Natural killer cell treated with Interleukin-12 subunit alpha and Interleukin-12 subunit beta and Interleukin-15 and Interleukin-18, amount 100 ng/mL, for 72 hours (primary cell): Measurements from ENCODE around the gene GATD1. TPM values are rescaled to one million over a fixed set of nuclear protein-coding genes. Genes with fewer than 3 reads are reported as not detected.

ENCODE experiments used
- ATAC-seq, 2 donors: fragments of 150-1000 bp; cut with Tn5 transposase in 1 of 2; sonication (Bioruptor Pico), chemical (Tn5 transposase) in 1 of 2; 2 replicates each; pipeline ENCODE4 v1.10.0; 2021
- DNase-seq: peaks from one replicate; pipeline ENCODE4 v3.0.0; 2022; ENCODE audit warnings: low spot score
- H3K27ac Mint-ChIP-seq, 2 donors: 1 replicate in 1 of 2; 2 replicates in 1 of 2; pipeline ENCODE4 v1.8.0; 2022; ENCODE audit warnings: mixed read lengths in 2 of 2, mild to moderate bottlenecking in 1 of 2, moderate library complexity in 1 of 2
- H3K27me3 Mint-ChIP-seq, 2 donors: 1 replicate in 1 of 2; 2 replicates in 1 of 2; pipeline ENCODE4 v1.8.0; 2022; ENCODE audit warnings: mixed read lengths in 2 of 2
- H3K36me3 Mint-ChIP-seq: one replicate; pipeline ENCODE4 v1.8.0; 2022; ENCODE audit warnings: mixed read lengths
- H3K4me1 Mint-ChIP-seq, 2 donors: 1 replicate in 1 of 2; 2 replicates in 1 of 2; pipeline ENCODE4 v1.8.0; 2022; ENCODE audit warnings: low read depth in 2 of 2, mixed read lengths in 2 of 2, mild to moderate bottlenecking in 1 of 2
- H3K4me3 Mint-ChIP-seq: one replicate; pipeline ENCODE4 v1.8.0; 2022; ENCODE audit warnings: mixed read lengths
- H3K9me3 Mint-ChIP-seq: 2 replicates; pipeline ENCODE4 v1.8.0; 2022; ENCODE audit warnings: mixed read lengths
- total RNA-seq, 2 donors: library from RNA; stranded (reverse); gene quantifications; one replicate each; pipeline ENCODE4 v1.2.3, GENCODE V29; 2022

GATD1 gene
- total RNA-seq, 2 donors from 2014 or later = 42.2 to 99.7 TPM

DNA sequence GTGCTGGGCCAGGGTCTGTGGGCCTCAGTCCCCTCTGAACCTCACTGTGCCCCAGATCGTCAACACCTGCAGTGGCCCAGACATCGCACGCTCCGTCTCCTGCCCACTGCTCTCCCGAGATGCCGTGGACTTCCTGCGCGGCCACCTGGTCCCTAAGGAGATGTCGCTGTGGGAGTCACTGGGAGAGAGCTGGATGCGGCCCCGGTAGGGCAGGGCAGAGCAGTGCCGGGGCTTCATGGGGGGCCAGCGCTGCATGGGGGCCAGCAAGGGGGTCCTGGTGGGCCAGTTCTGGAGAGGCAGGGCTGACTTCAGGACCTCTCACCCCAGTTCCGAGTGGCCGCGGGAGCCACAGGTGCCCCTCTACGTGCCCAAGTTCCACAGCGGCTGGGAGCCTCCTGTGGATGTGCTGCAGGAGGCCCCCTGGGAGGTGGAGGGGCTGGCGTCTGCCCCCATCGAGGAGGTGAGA is 54.9 kb downstream of the GATD1 start:
- no peak overlapping the region for H3K4me3 Mint-ChIP-seq
- H3K9me3 Mint-ChIP-seq = no peaks in the 10 kb centered on the region
- H3K27me3 Mint-ChIP-seq = peaks cover 7 to 15% of the 10 kb centered on the region in 2 donors
- no peaks in the 10 kb centered on the region for H3K36me3 Mint-ChIP-seq
- DNase-seq (peak; percentile 46), ATAC-seq (no peak)
- no peak overlapping the region for H3K27ac Mint-ChIP-seq
- peaks cover 7 to 12% of the 10 kb centered on the region in 2 donors for H3K4me1 Mint-ChIP-seq

DNA sequence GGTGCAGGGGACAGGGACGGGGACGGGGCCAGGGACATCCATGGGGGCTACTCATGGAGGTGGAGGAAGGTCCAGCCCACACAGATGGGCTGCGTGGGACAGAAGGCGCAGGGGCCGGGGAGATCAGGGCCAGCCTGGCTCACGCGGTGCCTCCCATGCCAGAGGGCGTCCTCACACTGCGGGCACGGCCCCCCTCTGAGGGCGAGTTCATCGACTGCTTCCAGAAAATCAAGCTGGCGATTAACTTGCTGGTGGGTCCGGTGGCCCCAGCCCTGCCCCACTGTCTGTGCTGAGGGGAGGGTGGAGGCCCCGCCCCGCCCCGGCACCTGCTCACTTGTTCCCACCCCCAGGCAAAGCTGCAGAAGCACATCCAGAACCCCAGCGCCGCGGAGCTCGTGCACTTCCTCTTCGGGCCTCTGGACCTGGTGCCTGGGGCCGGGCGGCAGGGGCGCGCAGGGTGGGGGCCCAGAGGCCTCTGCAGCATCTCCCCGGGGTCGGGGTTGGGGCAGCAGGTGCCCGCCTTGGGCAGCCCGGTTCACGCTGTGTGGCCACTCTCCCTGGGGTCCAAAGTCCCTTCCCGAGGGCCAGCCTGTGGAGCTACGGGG is 55.4 kb downstream of the GATD1 start:
- Mint-ChIP-seq H3K4me1 (peaks cover 7 to 12% of the 10 kb centered on the region in 2 donors), H3K27ac (peak overlapping the region in 1 of 2 donors; percentile 57), H3K4me3 (no peak overlapping the region), H3K27me3 (peaks cover 7 to 15% of the 10 kb centered on the region in 2 donors), H3K9me3 (no peaks in the 10 kb centered on the region), H3K36me3 (no peaks in the 10 kb centered on the region)
- ATAC-seq = no peak
- DNase-seq = peak; percentile 59

DNA sequence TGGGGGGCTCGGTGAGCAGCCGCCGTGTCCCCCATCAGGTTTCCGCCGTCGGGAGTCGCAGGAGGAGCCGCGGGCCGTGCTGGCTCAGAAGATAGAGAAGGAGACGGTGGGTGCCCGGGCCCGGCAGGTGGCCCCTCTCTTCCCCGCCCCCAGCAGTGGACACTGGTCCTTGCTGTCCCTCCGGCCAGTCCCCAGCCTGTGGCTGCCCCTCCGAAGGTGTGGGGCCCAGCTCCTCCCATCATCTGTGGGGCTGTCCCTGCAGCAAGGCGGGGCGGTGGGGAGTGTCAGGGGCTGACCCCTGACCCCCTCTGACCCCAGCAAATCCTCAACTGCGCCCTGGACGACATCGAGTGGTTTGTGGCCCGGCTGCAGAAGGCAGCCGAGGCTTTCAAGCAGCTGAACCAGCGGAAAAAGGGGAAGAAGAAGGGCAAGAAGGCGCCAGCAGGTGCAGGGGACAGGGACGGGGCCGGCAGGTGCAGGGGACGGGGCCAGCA is 56.0 kb downstream of the GATD1 start:
- no peak overlapping the region for H3K4me3 Mint-ChIP-seq
- peak overlapping the region in 1 of 2 donors; percentile 57 for H3K27ac Mint-ChIP-seq
- H3K9me3 Mint-ChIP-seq = no peaks in the 10 kb centered on the region
- H3K36me3 Mint-ChIP-seq = no peaks in the 10 kb centered on the region
- H3K4me1 Mint-ChIP-seq = peaks cover 7 to 12% of the 10 kb centered on the region in 2 donors
- DNase-seq = peak; percentile 58
- peaks cover 7 to 15% of the 10 kb centered on the region in 2 donors for H3K27me3 Mint-ChIP-seq
- ATAC-seq = no peak

DNA sequence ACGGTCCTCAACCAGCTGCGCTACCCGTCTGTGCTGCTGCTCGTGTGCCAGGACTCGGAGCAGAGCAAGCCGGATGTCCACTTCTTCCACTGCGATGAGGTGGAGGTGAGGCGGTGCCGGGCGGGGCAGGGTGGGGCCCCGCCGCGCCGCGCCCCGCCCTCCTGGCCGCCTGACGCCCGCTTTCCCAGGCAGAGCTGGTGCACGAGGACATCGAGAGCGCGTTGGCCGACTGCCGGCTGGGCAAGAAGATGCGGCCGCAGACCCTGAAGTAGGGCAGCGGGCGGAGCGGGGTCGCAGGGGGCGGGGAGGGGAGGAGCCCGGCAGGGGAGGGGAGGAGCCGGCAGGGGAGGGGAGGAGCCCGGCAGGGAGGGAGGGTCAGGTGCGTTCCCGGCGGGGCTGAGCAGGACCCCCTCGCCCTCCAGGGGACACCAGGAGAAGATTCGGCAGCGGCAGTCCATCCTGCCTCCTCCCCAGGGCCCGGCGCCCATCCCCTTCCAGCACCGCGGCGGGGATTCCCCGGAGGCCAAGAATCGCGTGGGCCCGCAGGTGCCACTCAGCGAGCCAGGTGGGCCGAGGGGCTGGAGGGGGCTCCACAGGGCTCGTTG is 56.5 kb downstream of the GATD1 start:
- Mint-ChIP-seq H3K9me3 (no peaks in the 10 kb centered on the region), H3K4me1 (peaks cover 7 to 12% of the 10 kb centered on the region in 2 donors), H3K27ac (no peak overlapping the region), H3K27me3 (peaks cover 7 to 15% of the 10 kb centered on the region in 2 donors), H3K36me3 (no peaks in the 10 kb centered on the region), H3K4me3 (no peak overlapping the region)
- ATAC-seq (peak; percentile 24 to 60), DNase-seq (peak; percentile 48)

DNA sequence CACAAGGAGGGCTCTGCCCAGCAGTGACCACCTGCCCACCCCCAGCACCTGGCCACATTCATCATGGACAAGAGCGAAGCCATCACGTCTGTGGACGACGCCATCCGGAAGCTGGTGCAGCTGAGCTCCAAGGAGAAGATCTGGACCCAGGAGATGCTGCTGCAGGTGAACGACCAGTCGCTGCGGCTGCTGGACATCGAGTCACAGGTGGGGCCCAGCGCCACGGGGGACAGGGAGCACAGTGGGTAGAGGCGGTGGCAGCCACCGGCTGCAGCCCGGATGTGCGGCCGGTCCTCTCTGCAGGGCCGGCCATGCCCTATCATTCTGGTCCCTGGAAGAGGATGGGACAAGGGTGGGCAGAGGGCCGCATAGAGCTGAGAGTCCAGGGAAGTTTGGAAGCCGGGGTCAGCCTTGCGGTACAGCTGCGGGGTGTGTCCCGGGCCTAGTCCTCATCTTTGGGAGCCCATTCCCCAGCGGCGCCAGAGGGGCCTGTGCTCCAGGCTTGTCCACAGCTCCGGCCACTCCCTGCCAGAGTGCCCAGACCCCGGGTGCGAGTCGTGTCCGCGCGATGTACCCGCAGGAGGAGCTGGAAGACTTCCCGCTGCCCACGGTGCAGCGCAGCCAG is 57.2 kb downstream of the GATD1 start:
- DNase-seq = peak; percentile 60
- peaks cover 7 to 15% of the 10 kb centered on the region in 2 donors for H3K27me3 Mint-ChIP-seq
- H3K4me1 Mint-ChIP-seq = peaks cover 7 to 12% of the 10 kb centered on the region in 2 donors
- no peak overlapping the region for H3K4me3 Mint-ChIP-seq
- H3K9me3 Mint-ChIP-seq = no peaks in the 10 kb centered on the region
- no peak for ATAC-seq
- no peaks in the 10 kb centered on the region for H3K36me3 Mint-ChIP-seq
- H3K27ac Mint-ChIP-seq = no peak overlapping the region

DNA sequence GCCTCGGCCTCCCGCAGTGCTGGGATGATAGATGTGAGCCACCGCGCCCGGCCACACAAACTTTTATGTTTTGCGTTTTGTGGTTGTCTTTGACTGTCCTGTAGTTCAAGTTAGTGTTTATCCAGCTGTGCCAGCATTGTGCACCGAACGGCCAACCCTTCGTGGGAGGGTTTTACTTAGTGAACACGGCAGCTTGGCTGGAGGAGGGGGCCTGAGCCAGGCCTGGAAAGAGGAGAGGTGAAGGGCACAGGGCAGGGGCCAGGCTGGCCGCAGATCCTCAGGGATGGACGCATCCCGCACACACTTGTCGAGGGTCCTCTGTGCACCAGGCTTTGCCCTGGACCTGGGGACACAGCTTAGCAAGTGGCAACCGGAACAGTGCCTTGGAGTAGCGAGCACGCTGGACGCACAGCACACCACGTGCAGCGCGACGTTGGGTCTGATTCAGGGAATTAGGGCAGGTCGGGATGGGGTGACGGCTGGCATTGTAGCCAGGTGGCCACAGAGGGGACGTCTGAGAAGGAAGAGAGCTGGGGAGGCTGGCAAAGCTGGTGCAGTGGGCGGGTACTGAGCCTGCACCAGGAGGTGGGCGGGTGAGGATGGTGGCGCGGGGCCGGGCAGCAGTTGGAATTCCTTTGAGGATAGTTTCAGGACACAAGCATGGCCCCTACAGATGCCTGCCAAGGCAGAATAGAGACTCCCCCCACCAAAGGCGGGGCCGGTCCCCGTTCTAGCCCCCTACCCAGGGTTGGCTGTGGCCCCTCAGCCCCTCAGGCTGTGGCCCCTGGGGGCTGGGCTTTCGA is 57.9 kb downstream of the GATD1 start:
- DNase-seq (peak; percentile 42), ATAC-seq (no peak)
- Mint-ChIP-seq H3K4me3 (no peak overlapping the region), H3K27ac (no peak overlapping the region), H3K9me3 (no peaks in the 10 kb centered on the region), H3K27me3 (peaks cover 7 to 13% of the 10 kb centered on the region in 2 donors), H3K4me1 (peaks cover 7 to 12% of the 10 kb centered on the region in 2 donors), H3K36me3 (no peaks in the 10 kb centered on the region)

Other genes starting within 250 kb of the GATD1 start
- 10 to 100 TPM; 33.6 to 83.5 TPM for gene HRAS, start 241.9 kb downstream of the GATD1 start, total RNA-seq
- 1 to 10 TPM in 1 of 2 donors, under 1 TPM in 1; 0.98 to 1.8 TPM for gene LRRC56, start 240.0 kb downstream of the GATD1 start, total RNA-seq
- 1 to 10 TPM; 1.1 to 2.1 TPM for gene LMNTD2, start 216.7 kb downstream of the GATD1 start, total RNA-seq
- gene RASSF7, start 216.5 kb downstream of the GATD1 start, total RNA-seq = 10 to 100 TPM; 13.3 to 22.9 TPM
- 10 to 100 TPM; 49.2 to 85.7 TPM for gene PHRF1, start 201.0 kb downstream of the GATD1 start, total RNA-seq
- 10 to 100 TPM; 33.7 to 34.9 TPM for gene IRF7, start 161.5 kb downstream of the GATD1 start, total RNA-seq
- gene CDHR5, start 152.5 kb downstream of the GATD1 start, total RNA-seq = not detected
- gene SCT, start 150.3 kb downstream of the GATD1 start, total RNA-seq = not detected
- 1 to 10 TPM in 1 of 2 donors, under 1 TPM in 1; 0.48 to 1.3 TPM for gene DRD4, start 140.2 kb downstream of the GATD1 start, total RNA-seq
- 10 to 100 TPM; 23.2 to 83.6 TPM for gene DEAF1, start 82.3 kb downstream of the GATD1 start, total RNA-seq
- gene TMEM80, start 81.7 kb downstream of the GATD1 start, total RNA-seq = 10 to 100 TPM; 15.3 to 20.3 TPM
- gene EPS8L2, start 71.3 kb downstream of the GATD1 start, total RNA-seq = 10 to 100 TPM in 1 of 2 donors, 1 to 10 TPM in 1; 2.9 to 13.0 TPM
- 100 to 1,000 TPM; 201 to 242 TPM for gene TALDO1, start 30.0 kb downstream of the GATD1 start, total RNA-seq
- 1 to 10 TPM in 1 of 2 donors, under 1 TPM in 1; 0.95 to 3.4 TPM for gene CEND1, start 12.6 kb upstream of the GATD1 start, total RNA-seq
- gene SLC25A22, start 20.8 kb upstream of the GATD1 start, total RNA-seq = 100 to 1,000 TPM in 1 of 2 donors, 10 to 100 TPM in 1; 64.3 to 125 TPM
- 10 to 100 TPM; 19.1 to 53.6 TPM for gene PIDD1, start 27.7 kb upstream of the GATD1 start, total RNA-seq
- 1,000 to 10,000 TPM; 1,365 to 2,718 TPM for gene RPLP2, start 32.5 kb upstream of the GATD1 start, total RNA-seq
- gene PNPLA2, start 41.4 kb upstream of the GATD1 start, total RNA-seq = 10 to 100 TPM; 69.0 to 95.0 TPM
- gene CRACR2B, start 50.4 kb upstream of the GATD1 start, total RNA-seq = 1 to 10 TPM; 2.6 to 2.9 TPM
- gene CD151, start 55.5 kb upstream of the GATD1 start, total RNA-seq = 10 to 100 TPM; 45.0 to 72.0 TPM
- gene POLR2L, start 65.0 kb upstream of the GATD1 start, total RNA-seq = 10 to 100 TPM; 97.4 to 97.8 TPM
- 10 to 100 TPM; 17.4 to 31.4 TPM for gene TSPAN4, start 65.4 kb upstream of the GATD1 start, total RNA-seq
- 100 to 1,000 TPM in 1 of 2 donors, 10 to 100 TPM in 1; 64.8 to 115 TPM for gene CHID1, start 133.3 kb upstream of the GATD1 start, total RNA-seq
- gene AP2A2, start 148.4 kb upstream of the GATD1 start, total RNA-seq = 10 to 100 TPM; 51.6 to 75.1 TPM